CD4-positive, CD25-positive, alpha-beta regulatory T cell (primary cell): ENCODE results near the gene MAPK9. TPM values are rescaled to one million over a fixed set of nuclear protein-coding genes. Genes with fewer than 3 reads are reported as not detected.

Experiments
- ATAC-seq, 2 donors: fragments of 150-1000 bp; cut with Tn5 transposase; one replicate each; pipeline ENCODE4 v1.10.0; 2021; ENCODE audit warnings: low read depth in 2 of 2, moderate number of reproducible peaks in 2 of 2, moderate library complexity in 1 of 2
- DNase-seq, 3 donors: peaks; one replicate each; pipeline versions ENCODE4 v3.0.0 to v3.0.0-alpha.2; 2012 to 2022; ENCODE audit warnings: mixed read lengths in 1 of 3
- H3K27ac ChIP-seq: one replicate; pipeline ENCODE4 v1.7.0; 2013; ENCODE audit warnings: mild to moderate bottlenecking, low read length; ENCODE audit not compliant: insufficient read depth, poor library complexity, severe bottlenecking
- H3K27me3 ChIP-seq: one replicate; pipeline ENCODE4 v1.7.0; 2013; ENCODE audit warnings: low read length; ENCODE audit not compliant: control insufficient read depth, insufficient read depth
- H3K36me3 ChIP-seq: one replicate; pipeline ENCODE4 v1.7.0; 2013; ENCODE audit warnings: mild to moderate bottlenecking, low read length, moderate library complexity; ENCODE audit not compliant: control insufficient read depth, insufficient read depth
- H3K4me1 ChIP-seq: 2 replicates; pipeline ENCODE4 v1.7.0; 2013; ENCODE audit warnings: mild to moderate bottlenecking, low read length; ENCODE audit not compliant: insufficient read depth, control insufficient read depth, poor library complexity, severe bottlenecking
- H3K4me3 ChIP-seq: one replicate; pipeline ENCODE4 v1.7.0; 2013; ENCODE audit warnings: low read depth, mild to moderate bottlenecking, low read length, moderate library complexity
- H3K9me3 ChIP-seq, 2 experiments: 1 replicate in 1 of 2; 2 replicates in 1 of 2; pipeline ENCODE4 v1.7.0; 2013; ENCODE audit warnings: low read length in 2 of 2, mild to moderate bottlenecking in 1 of 2, moderate library complexity in 1 of 2; ENCODE audit not compliant: control insufficient read depth in 2 of 2
- H3K27ac Mint-ChIP-seq, 3 donors: one replicate each; pipeline ENCODE4 v1.8.0; 2020 to 2022; ENCODE audit warnings: mild to moderate bottlenecking in 3 of 3, mixed read lengths in 3 of 3, moderate library complexity in 2 of 3
- H3K27me3 Mint-ChIP-seq: one replicate; pipeline ENCODE4 v1.8.0; 2022; ENCODE audit warnings: mild to moderate bottlenecking, mixed read lengths
- H3K36me3 Mint-ChIP-seq: one replicate; pipeline ENCODE4 v1.8.0; 2020; ENCODE audit warnings: mixed read lengths
- H3K4me1 Mint-ChIP-seq, 4 donors: one replicate each; pipeline ENCODE4 v1.8.0; 2020 to 2022; ENCODE audit warnings: mixed read lengths in 4 of 4, mild to moderate bottlenecking in 1 of 4
- H3K4me3 Mint-ChIP-seq, 4 donors: one replicate each; pipeline ENCODE4 v1.8.0; 2020 to 2022; ENCODE audit warnings: mild to moderate bottlenecking in 4 of 4, mixed read lengths in 4 of 4, moderate library complexity in 3 of 4
- H3K9me3 Mint-ChIP-seq, 7 donors: one replicate each; pipeline ENCODE4 v1.8.0; 2020 to 2022; ENCODE audit warnings: mixed read lengths in 7 of 7, mild to moderate bottlenecking in 3 of 7, moderate library complexity in 2 of 7
- polyA plus RNA-seq, 4 donors: library from polyadenylated mRNA; unstranded; fragments of 300-500 nt; fragmentation: Illumina TruSeq; gene quantifications; one replicate each; pipeline ENCODE4 v1.2.3, GENCODE V29; 2021
- total RNA-seq: library from RNA; stranded (reverse); gene quantifications from one replicate; pipeline ENCODE4 v1.2.3, GENCODE V29; 2022

The MAPK9 gene
- total and polyA plus RNA-seq, 5 donors from 2014 or later, result 18.5 to 35.4 (median 23.1) TPM

DNA sequence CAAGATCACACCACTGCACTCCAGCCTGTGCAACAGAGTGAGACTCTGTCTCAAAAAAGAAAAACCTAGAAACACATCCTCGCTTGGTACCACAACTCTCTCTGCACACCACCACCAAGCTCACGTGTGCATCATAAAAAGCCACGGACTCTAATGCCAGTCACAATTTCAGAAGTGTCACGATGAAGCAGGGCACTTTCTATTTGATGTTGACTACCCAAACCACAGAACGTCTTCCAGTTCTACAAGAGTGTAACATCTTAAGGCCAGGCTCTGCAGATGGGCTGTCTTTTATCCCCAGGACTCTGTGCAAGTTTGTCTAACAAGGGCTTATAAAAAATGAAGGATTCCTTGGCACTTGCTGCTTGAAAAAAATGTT is 38.4 kb upstream of the MAPK9 start:
- Histone ChIP-seq H3K4me3 (no peak overlapping the region), H3K4me1 (peaks cover 5% of the 10 kb centered on the region), H3K27me3 (no peaks in the 10 kb centered on the region), H3K27ac (no peak overlapping the region), H3K36me3 (no peaks in the 10 kb centered on the region), H3K9me3 (no peaks in the 10 kb centered on the region)
- Mint-ChIP-seq H3K27ac (no peak overlapping the region), H3K4me1 (peaks cover 0 to 3% (median 0%) of the 10 kb centered on the region in 4 donors), H3K36me3 (no peaks in the 10 kb centered on the region), H3K4me3 (no peak overlapping the region), H3K9me3 (no peaks in the 10 kb centered on the region), H3K27me3 (peaks cover 33% of the 10 kb centered on the region)
- ATAC-seq (no peak), DNase-seq (no peak)

DNA sequence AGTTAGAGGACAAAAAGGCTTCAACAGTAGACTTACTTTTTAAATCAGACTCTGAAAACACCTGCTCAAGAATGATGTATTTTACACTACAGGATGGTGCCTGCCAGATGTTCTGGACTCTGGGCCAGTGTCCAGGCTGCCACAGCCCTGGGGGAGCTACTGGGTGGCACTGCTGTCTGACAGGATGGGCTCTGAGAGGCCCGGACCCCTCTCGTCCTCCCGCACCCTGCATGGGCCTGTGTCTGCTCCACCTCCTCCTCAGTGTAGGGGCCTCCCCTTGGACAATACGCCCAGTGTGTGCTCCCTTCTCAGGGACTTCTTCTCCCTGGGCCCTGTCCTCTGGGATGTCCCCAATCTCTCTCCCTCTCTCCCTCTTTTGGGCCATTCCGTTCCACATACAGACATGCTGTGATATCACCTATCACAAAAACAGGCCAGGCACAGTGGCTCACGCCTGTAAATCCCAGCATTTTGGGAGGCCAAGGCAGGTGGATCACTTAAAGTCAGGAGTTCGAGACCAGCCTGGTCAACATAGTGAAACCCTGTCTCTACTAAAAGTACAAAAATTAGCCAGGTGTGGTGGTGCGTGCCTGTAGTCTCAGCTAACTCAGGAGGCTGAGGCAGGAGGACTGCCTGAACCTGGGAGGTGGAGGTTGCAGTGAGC is 37.9 kb upstream of the MAPK9 start:
- Histone ChIP-seq H3K4me1 (peaks cover 5% of the 10 kb centered on the region), H3K9me3 (no peaks in the 10 kb centered on the region), H3K27me3 (no peaks in the 10 kb centered on the region), H3K27ac (no peak overlapping the region), H3K4me3 (no peak overlapping the region), H3K36me3 (no peaks in the 10 kb centered on the region)
- Mint-ChIP-seq H3K36me3 (no peaks in the 10 kb centered on the region), H3K27ac (no peak overlapping the region), H3K4me1 (peaks cover 0 to 3% (median 0%) of the 10 kb centered on the region in 4 donors), H3K9me3 (no peaks in the 10 kb centered on the region), H3K27me3 (peaks cover 33% of the 10 kb centered on the region), H3K4me3 (no peak overlapping the region)
- ATAC-seq, result no peak
- no peak for DNase-seq

GRCh38 chr5:180329138-180329435 is 37.2 kb upstream of the MAPK9 start:
- Histone ChIP-seq H3K4me1 (peaks cover 5% of the 10 kb centered on the region), H3K27ac (no peak overlapping the region), H3K36me3 (no peaks in the 10 kb centered on the region), H3K4me3 (no peak overlapping the region), H3K9me3 (no peaks in the 10 kb centered on the region), H3K27me3 (no peaks in the 10 kb centered on the region)
- DNase-seq (no peak), ATAC-seq (no peak)
- Mint-ChIP-seq H3K4me1 (peaks cover 0 to 3% (median 0%) of the 10 kb centered on the region in 4 donors), H3K4me3 (no peak overlapping the region), H3K27ac (no peak overlapping the region), H3K9me3 (no peaks in the 10 kb centered on the region), H3K36me3 (no peaks in the 10 kb centered on the region), H3K27me3 (peaks cover 30% of the 10 kb centered on the region)

- no peak overlapping the region for H3K4me3 Mint-ChIP-seq
Observed at GRCh38 chr5:180328296-180329137, 36.6 kb upstream of the MAPK9 start.

DNA sequence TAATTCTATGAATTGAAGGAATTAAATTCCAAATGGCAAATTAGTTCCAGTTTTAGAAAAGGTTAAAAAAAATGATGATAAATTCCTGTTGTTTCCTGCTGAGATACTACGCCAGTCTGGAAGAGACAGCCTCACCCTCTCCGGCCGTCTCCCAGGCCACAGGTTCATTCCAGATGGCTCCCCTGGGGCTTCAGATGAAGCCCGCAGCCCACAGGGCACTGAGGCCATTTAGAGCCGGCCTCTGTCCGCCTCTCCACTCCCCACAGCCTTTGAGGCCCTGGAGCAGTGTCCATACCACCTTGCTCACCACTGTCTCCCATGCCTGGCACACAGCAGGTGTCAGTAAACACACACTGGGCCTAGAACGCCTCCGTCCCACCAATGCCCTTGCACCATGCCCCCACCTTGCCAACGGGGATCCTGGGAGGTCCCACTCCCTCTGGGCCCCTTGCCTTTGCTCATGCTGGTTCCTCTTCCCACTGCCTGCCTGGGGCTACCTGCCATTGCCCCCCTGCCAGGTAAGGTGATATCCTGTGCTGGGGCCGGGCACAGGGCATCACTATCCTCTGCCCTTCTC is 35.2 kb upstream of the MAPK9 start:
- H3K4me3 Mint-ChIP-seq, result no peak overlapping the region
- Histone ChIP-seq H3K27me3 (no peaks in the 10 kb centered on the region), H3K27ac (no peak overlapping the region), H3K4me3 (no peak overlapping the region), H3K36me3 (no peaks in the 10 kb centered on the region), H3K9me3 (no peaks in the 10 kb centered on the region), H3K4me1 (peaks cover 5% of the 10 kb centered on the region)
- peaks cover 0 to 3% (median 0%) of the 10 kb centered on the region in 4 donors for H3K4me1 Mint-ChIP-seq
- no peak overlapping the region for H3K27ac Mint-ChIP-seq
- no peak for DNase-seq
- ATAC-seq, result no peak
- no peaks in the 10 kb centered on the region for H3K9me3 Mint-ChIP-seq
- no peaks in the 10 kb centered on the region for H3K36me3 Mint-ChIP-seq
- H3K27me3 Mint-ChIP-seq, result peaks cover 15% of the 10 kb centered on the region

More at GRCh38 chr5:180328296-180329137, 36.6 kb upstream of the MAPK9 start:
- Mint-ChIP-seq H3K27me3 (peaks cover 26% of the 10 kb centered on the region), H3K9me3 (no peaks in the 10 kb centered on the region), H3K4me1 (peaks cover 0 to 3% (median 0%) of the 10 kb centered on the region in 4 donors), H3K27ac (no peak overlapping the region), H3K36me3 (no peaks in the 10 kb centered on the region)
- ATAC-seq (peak; percentile 79 to 84), DNase-seq (peak; percentile 64 to 85 (median 78))
- H3K4me1 ChIP-seq, result peaks cover 5% of the 10 kb centered on the region
- H3K36me3 ChIP-seq, result no peaks in the 10 kb centered on the region
- H3K4me3 ChIP-seq, result no peak overlapping the region
- H3K27me3 ChIP-seq, result no peaks in the 10 kb centered on the region
- H3K27ac ChIP-seq, result no peak overlapping the region
- no peaks in the 10 kb centered on the region for H3K9me3 ChIP-seq

DNA sequence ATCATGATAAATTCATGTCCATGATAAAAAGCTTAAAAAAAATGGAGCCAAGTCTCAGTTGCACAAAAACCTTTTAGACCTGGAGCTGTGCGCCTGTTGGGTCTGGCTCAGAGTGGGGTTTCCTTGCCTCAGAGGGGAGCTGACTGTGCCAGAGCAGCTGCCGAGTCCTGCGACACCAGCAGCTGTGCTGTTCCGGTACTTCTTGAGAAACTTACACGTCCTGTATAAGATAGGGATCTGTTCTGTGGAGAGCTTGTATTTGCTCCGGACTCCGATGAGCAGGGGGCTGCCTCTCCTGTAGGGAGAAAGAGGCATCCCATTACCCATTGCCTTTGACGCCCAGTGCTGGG is 32.7 kb upstream of the MAPK9 start:
- DNase-seq (no peak), ATAC-seq (no peak)
- H3K4me3 Mint-ChIP-seq, result no peak overlapping the region
- no peak overlapping the region for H3K27ac ChIP-seq
- H3K4me1 Mint-ChIP-seq, result peaks cover 0 to 3% (median 0%) of the 10 kb centered on the region in 4 donors
- no peaks in the 10 kb centered on the region for H3K27me3 ChIP-seq
- no peaks in the 10 kb centered on the region for H3K36me3 Mint-ChIP-seq
- no peak overlapping the region for H3K27ac Mint-ChIP-seq
- H3K4me1 ChIP-seq, result peaks cover 5% of the 10 kb centered on the region
- no peaks in the 10 kb centered on the region for H3K36me3 ChIP-seq
- H3K4me3 ChIP-seq, result no peak overlapping the region
- H3K9me3 Mint-ChIP-seq, result no peaks in the 10 kb centered on the region
- peaks cover 6% of the 10 kb centered on the region for H3K27me3 Mint-ChIP-seq
- H3K9me3 ChIP-seq, result no peaks in the 10 kb centered on the region

GRCh38 chr5:180323941-180324600 is 32.2 kb upstream of the MAPK9 start:
- H3K9me3 Mint-ChIP-seq, result no peaks in the 10 kb centered on the region
- H3K27me3 Mint-ChIP-seq, result peaks cover 9% of the 10 kb centered on the region
- Histone ChIP-seq H3K9me3 (no peaks in the 10 kb centered on the region), H3K4me1 (peaks cover 5% of the 10 kb centered on the region), H3K27me3 (no peaks in the 10 kb centered on the region), H3K36me3 (no peaks in the 10 kb centered on the region), H3K27ac (no peak overlapping the region), H3K4me3 (no peak overlapping the region)
- no peak for DNase-seq
- ATAC-seq, result no peak
- no peak overlapping the region for H3K27ac Mint-ChIP-seq
- no peak overlapping the region for H3K4me3 Mint-ChIP-seq
- peaks cover 0 to 3% (median 0%) of the 10 kb centered on the region in 4 donors for H3K4me1 Mint-ChIP-seq
- H3K36me3 Mint-ChIP-seq, result no peaks in the 10 kb centered on the region
